ENCODE measurements around the gene CDC40. TPM values are rescaled to one million over a fixed set of nuclear protein-coding genes. Genes with fewer than 3 reads are reported as not detected.

The CDC40 gene
- total RNA-seq, 1 experiment from 2014 or later = 16.8 TPM

DNA sequence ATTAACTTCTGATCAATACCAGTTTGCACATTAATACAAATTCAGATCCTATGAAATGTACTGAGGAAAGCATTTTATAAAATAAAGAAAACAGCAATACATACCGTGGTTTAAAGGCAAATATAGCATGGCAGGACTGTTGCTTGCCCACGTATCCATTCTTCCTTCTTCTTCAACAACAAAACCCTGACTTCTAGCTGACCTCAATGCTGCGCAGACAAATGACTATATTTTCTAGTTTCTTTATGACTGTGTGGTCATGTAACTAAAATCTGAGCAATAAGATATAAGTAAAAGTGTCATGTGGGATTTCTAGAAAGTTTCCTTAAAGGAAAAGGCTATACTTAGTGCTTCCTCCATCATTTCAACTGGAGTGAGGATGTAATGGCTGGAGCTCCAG is 85.0 kb downstream of the CDC40 start:
- intact Hi-C loops (cut with micrococcal nuclease) = no loop called here
- CTCF ChIA-PET = no interaction called here
- DNase-seq (ENCODE audit: unreplicated experiment) = no peak
- H3K36me3 Mint-ChIP-seq (ENCODE audit: insufficient read depth, unreplicated experiment) = no peaks in the 10 kb centered on the region
- TF ChIP-seq, protein P1, sequence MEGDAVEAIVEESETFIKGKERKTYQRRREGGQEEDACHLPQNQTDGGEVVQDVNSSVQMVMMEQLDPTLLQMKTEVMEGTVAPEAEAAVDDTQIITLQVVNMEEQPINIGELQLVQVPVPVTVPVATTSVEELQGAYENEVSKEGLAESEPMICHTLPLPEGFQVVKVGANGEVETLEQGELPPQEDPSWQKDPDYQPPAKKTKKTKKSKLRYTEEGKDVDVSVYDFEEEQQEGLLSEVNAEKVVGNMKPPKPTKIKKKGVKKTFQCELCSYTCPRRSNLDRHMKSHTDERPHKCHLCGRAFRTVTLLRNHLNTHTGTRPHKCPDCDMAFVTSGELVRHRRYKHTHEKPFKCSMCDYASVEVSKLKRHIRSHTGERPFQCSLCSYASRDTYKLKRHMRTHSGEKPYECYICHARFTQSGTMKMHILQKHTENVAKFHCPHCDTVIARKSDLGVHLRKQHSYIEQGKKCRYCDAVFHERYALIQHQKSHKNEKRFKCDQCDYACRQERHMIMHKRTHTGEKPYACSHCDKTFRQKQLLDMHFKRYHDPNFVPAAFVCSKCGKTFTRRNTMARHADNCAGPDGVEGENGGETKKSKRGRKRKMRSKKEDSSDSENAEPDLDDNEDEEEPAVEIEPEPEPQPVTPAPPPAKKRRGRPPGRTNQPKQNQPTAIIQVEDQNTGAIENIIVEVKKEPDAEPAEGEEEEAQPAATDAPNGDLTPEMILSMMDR (IDR thresholded peaks at IDR 0.05; ENCODE audit: unreplicated experiment) = no peak
- peaks cover 10% of the 10 kb centered on the region for H3K27me3 Mint-ChIP-seq (ENCODE audit: insufficient read depth, unreplicated experiment)
- no TSS peak for BruUV-seq (replicated peaks)
- H3K27ac Mint-ChIP-seq (ENCODE audit: low read depth, unreplicated experiment) = no peak overlapping the region
- POLR2A ChIA-PET = no interaction called here
- no peak overlapping the region for H3K4me3 Mint-ChIP-seq (ENCODE audit: unreplicated experiment)
- no peaks in the 10 kb centered on the region for H3K4me1 Mint-ChIP-seq (ENCODE audit: insufficient read depth, unreplicated experiment)
- peaks cover 3% of the 10 kb centered on the region for H3K9me3 Mint-ChIP-seq (ENCODE audit: unreplicated experiment)

DNA sequence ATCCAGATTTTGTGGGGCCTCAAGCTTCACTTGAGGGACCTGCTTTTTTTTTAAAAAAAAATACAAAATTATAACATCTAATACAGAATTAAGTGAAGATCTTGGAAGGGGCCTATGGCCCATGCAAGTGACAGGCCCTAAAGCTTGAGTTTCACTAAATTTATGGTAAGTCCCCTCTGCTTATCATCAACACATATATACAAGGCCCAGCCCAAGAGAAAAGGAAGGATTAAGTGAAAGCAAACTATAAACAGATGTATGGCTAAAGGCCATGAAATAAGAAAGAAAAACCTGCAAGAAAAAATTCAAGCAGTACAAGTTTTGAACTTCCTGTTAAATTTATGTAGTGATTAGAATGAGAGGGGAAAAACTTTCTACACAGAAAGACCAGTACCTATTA is 86.8 kb downstream of the CDC40 start:
- DNase-seq (ENCODE audit: unreplicated experiment) = no peak
- CTCF ChIA-PET = no interaction called here
- H3K27me3 Mint-ChIP-seq (ENCODE audit: insufficient read depth, unreplicated experiment) = peaks cover 1% of the 10 kb centered on the region
- H3K9me3 Mint-ChIP-seq (ENCODE audit: unreplicated experiment) = no peaks in the 10 kb centered on the region
- intact Hi-C loops (cut with micrococcal nuclease) = no loop called here
- H3K36me3 Mint-ChIP-seq (ENCODE audit: insufficient read depth, unreplicated experiment) = no peaks in the 10 kb centered on the region
- H3K27ac Mint-ChIP-seq (ENCODE audit: low read depth, unreplicated experiment) = no peak overlapping the region
- no TSS peak for BruUV-seq (replicated peaks)
- H3K4me3 Mint-ChIP-seq (ENCODE audit: unreplicated experiment) = no peak overlapping the region
- TF ChIP-seq, protein P1 (IDR thresholded peaks at IDR 0.05; ENCODE audit: unreplicated experiment) = no peak
- POLR2A ChIA-PET = interaction anchor here (0.7 kb wide), 1 partner anchor 884 kb away, joined by 3 read pairs; no protein-coding TSS in a partner anchor
- H3K4me1 Mint-ChIP-seq (ENCODE audit: insufficient read depth, unreplicated experiment) = no peaks in the 10 kb centered on the region

DNA sequence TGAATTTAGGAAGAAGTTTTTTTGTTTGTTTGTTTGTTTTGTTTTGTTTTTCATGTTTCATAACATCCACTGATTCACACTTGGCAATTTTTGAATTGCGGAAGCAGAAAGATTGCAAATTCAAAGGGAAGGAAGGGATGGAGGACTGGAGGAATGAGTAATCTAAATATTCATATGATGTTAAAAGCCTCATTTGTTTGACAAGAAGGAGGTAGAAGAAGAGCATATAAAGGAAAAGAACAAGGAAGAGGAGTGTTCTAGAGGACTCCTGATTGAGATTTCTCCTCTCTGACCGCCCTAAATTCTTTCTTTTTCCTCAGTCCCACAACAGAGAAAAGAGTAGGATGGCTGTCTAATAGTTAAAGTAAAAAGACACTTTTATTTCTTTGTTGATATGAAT is 89.4 kb downstream of the CDC40 start:
- no peak for DNase-seq (ENCODE audit: unreplicated experiment)
- no peaks in the 10 kb centered on the region for H3K9me3 Mint-ChIP-seq (ENCODE audit: unreplicated experiment)
- POLR2A ChIA-PET = no interaction called here
- no peaks in the 10 kb centered on the region for H3K4me1 Mint-ChIP-seq (ENCODE audit: insufficient read depth, unreplicated experiment)
- CTCF ChIA-PET = no interaction called here
- H3K4me3 Mint-ChIP-seq (ENCODE audit: unreplicated experiment) = no peak overlapping the region
- intact Hi-C loops (cut with micrococcal nuclease) = no loop called here
- peaks cover 19% of the 10 kb centered on the region for H3K27me3 Mint-ChIP-seq (ENCODE audit: insufficient read depth, unreplicated experiment)
- H3K36me3 Mint-ChIP-seq (ENCODE audit: insufficient read depth, unreplicated experiment) = no peaks in the 10 kb centered on the region
- no TSS peak for BruUV-seq (replicated peaks)
- H3K27ac Mint-ChIP-seq (ENCODE audit: low read depth, unreplicated experiment) = no peak overlapping the region
- TF ChIP-seq, protein P1 (IDR thresholded peaks at IDR 0.05; ENCODE audit: unreplicated experiment) = no peak

- no peak overlapping the region for H3K4me3 Mint-ChIP-seq (ENCODE audit: unreplicated experiment)
- no peaks in the 10 kb centered on the region for H3K36me3 Mint-ChIP-seq (ENCODE audit: insufficient read depth, unreplicated experiment)
- TF ChIP-seq, protein P1 (IDR thresholded peaks at IDR 0.05; ENCODE audit: unreplicated experiment) = no peak
- ChIA-PET POLR2A (no interaction called here), CTCF (no interaction called here)
- no peak overlapping the region for H3K27ac Mint-ChIP-seq (ENCODE audit: low read depth, unreplicated experiment)
- H3K27me3 Mint-ChIP-seq (ENCODE audit: insufficient read depth, unreplicated experiment) = peaks cover 24% of the 10 kb centered on the region
- no peak for DNase-seq (ENCODE audit: unreplicated experiment)
- no peaks in the 10 kb centered on the region for H3K4me1 Mint-ChIP-seq (ENCODE audit: insufficient read depth, unreplicated experiment)
- intact Hi-C loops (cut with micrococcal nuclease) = no loop called here
- H3K9me3 Mint-ChIP-seq (ENCODE audit: unreplicated experiment) = no peaks in the 10 kb centered on the region
- BruUV-seq (replicated peaks) = no TSS peak
Observed at GRCh38 chr6:110270165-110270564, 89.9 kb downstream of the CDC40 start.

Data from MCF 10A (cell line).